A549 (cell line): Measurements from ENCODE around the gene TRUB2.

Experiments used
- CBX2 ChIP-seq: fragments of 200-600 bp; sonication (generic); IDR thresholded peaks from 2 replicates; pipeline ENCODE4 v1.6.1; 2016; ENCODE audit warnings: low read depth, mild to moderate bottlenecking, borderline replicate concordance
- CBX8 ChIP-seq: fragments of 200-600 bp; sonication (generic); IDR thresholded peaks from 2 replicates; pipeline ENCODE4 v1.6.1; 2016
- CHD2 ChIP-seq: fragments of 150-350 bp; IDR thresholded peaks from 2 replicates; pipeline ENCODE4 v1.6.1; 2014; ENCODE audit warnings: low read length; ENCODE audit not compliant: partially characterized antibody
- CTCF ChIP-seq: fragments of >200 bp; sonication (Bioruptor Twin); formaldehyde crosslinking; IDR thresholded peaks from 3 replicates; pipeline ENCODE4 v1.5.1; 2016
- EP300 ChIP-seq, 2 experiments: fragments of >200 bp; sonication (Bioruptor Twin); formaldehyde crosslinking; IDR thresholded peaks; 2 replicates in 1 of 2; 3 replicates in 1 of 2; pipeline ENCODE4 v1.6.1; 2016 to 2017
- JUNB ChIP-seq: fragments of >200 bp; sonication (Bioruptor Twin); formaldehyde crosslinking; IDR thresholded peaks from 2 replicates; pipeline ENCODE4 v1.6.1; 2016
- MAX ChIP-seq: IDR thresholded peaks from 2 replicates; pipeline ENCODE4 v1.6.1; 2012
- PHF8 ChIP-seq: fragments of 200-600 bp; sonication (generic); IDR thresholded peaks from 2 replicates; pipeline ENCODE4 v1.6.1; 2016; ENCODE audit warnings: low read depth, mild to moderate bottlenecking, antibody characterized with exemption, moderate library complexity, borderline replicate concordance
- POLR2A ChIP-seq: IDR thresholded peaks from 2 replicates; pipeline ENCODE4 v1.6.1; 2012; ENCODE audit warnings: mild to moderate bottlenecking, low read length
- USF2 ChIP-seq: fragments of 450-650 bp; IDR thresholded peaks from 2 replicates; pipeline ENCODE4 v1.6.1; 2014; ENCODE audit warnings: antibody characterized with exemption

GRCh38 chr9:128259156-128259555 lies 63.1 kb downstream of the TRUB2 start:
- no peak for TF ChIP-seq EP300 (IDR thresholded peaks at IDR 0.05)
- no peak for TF ChIP-seq CBX2
- no peak for TF ChIP-seq CBX8
- no peak for TF ChIP-seq POLR2A
- no peak for TF ChIP-seq USF2
- no peak for TF ChIP-seq CTCF
- TF ChIP-seq CHD2 = no peak
- TF ChIP-seq JUNB = no peak
- TF ChIP-seq PHF8 = no peak
- TF ChIP-seq MAX = no peak
